Measurements from ENCODE around the gene MYO1A. TPM values are rescaled to one million over a fixed set of nuclear protein-coding genes. Genes with fewer than 3 reads are reported as not detected.
A peak's percentile ranks its signal among the peaks of the same experiment; 100 is the strongest.

MYO1A gene
- total and polyA plus RNA-seq, 10 of the 15 experiments (the other 5 are each of a cell fraction or from before 2014, with no cell fraction given): 0.01 to 0.34 (median 0.15) TPM; not detected in 2

DNA sequence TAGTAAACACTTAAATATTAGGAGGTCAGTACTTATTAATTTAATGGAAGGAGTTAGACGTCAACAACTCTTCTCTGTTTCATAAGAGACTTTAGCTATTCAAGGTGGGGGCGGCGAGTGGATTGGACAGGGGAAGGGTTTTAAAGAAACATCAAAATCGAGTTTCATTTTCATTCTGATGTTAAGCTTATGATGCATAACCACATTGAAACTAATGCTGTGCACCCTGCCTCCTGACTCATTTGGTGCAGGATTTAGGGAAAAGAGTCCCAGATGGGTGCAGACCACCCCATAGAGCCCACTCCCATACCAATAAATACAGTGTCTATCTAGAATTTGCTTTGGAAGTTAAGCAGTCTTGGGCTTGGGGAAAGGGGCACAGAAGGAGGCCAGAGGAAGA, 50.9 kb downstream of the MYO1A start:
- intact Hi-C loops (cut with micrococcal nuclease; ENCODE audit: unreplicated experiment) (no loop called here), in situ Hi-C loops (cut with MboI) (no loop called here)
- no peaks in the 10 kb centered on the region for H3K9me3 ChIP-seq (replicated peaks; ENCODE audit: control insufficient read depth, insufficient read depth, low read length)
- no peak overlapping the region for H3K9ac ChIP-seq (ENCODE audit: control insufficient read depth, insufficient read depth, low read length)
- H3K4me1 ChIP-seq (ENCODE audit: control insufficient read depth, insufficient read depth, low read length): peaks cover 34% of the 10 kb centered on the region
- ChIA-PET CTCF (interaction anchor here (0.6 to 12.1 kb wide), 10 partner anchors 7 to 1360 kb away, joined by 3 to 177 read pairs (median 24); partner anchors contain the start of genes HSD17B6, PRIM1 and STAT6), RAD21 (ENCODE audit: unreplicated experiment) (interaction anchor here (0.6 to 1.5 kb wide), 13 partner anchors 8 to 372 kb away, joined by 3 to 13 read pairs (median 5); partner anchors contain the start of genes PRIM1, PTGES3 and STAT6), POLR2A (interaction anchor here (0.5 to 2.2 kb wide), 3 partner anchors 31 to 247 kb away, joined by 3 to 9 read pairs (median 7); partner anchors contain the start of gene STAT6), SMC1A (ENCODE audit: uncharacterized antibody, unreplicated experiment) (interaction anchor here (0.6 to 12.3 kb wide), 10 partner anchors 8 to 249 kb away, joined by 3 to 125 read pairs (median 4); partner anchors contain the start of genes HSD17B6 and STAT6)
- H3K27ac ChIP-seq (ENCODE audit: control insufficient read depth, insufficient read depth): peak overlapping the region; percentile 56
- peak overlapping the region; percentile 65 for H3K4me2 ChIP-seq (ENCODE audit: control insufficient read depth, insufficient read depth)
- peak; percentile 89 for ATAC-seq
- peak; percentile 69 for DNase-seq (ENCODE audit: low read depth, low spot score)
- no peak overlapping the region for H2AFZ ChIP-seq (ENCODE audit: control insufficient read depth, low read depth, low read length)
- H3K4me3 ChIP-seq: no peak overlapping the region
- no TSS peak for BruUV-seq (replicated peaks)
- no peaks in the 10 kb centered on the region for H4K20me1 ChIP-seq (ENCODE audit: control insufficient read depth, insufficient read depth)
- H3K79me2 ChIP-seq (ENCODE audit: control insufficient read depth, insufficient read depth, low read length): no peaks in the 10 kb centered on the region; the same call in 1 of the 2 replicates
- no peaks in the 10 kb centered on the region for H3K27me3 ChIP-seq (replicated peaks in 1 of 2; ENCODE audit: control insufficient read depth in 2 of 2, insufficient read depth in 2 of 2, low read length in 1 of 2)
- FAIRE-seq: peak; percentile 94
- 4% methylated on average over 4 of the region's 4 CpGs for WGBS (ENCODE audit: insufficient coverage, insufficient replicate concordance, low lambda C conversion rate, missing lambda C conversion rate)
- peaks cover 0 to 6% of the 10 kb centered on the region in 2 experiments; a peak in 2 of 4 replicates for H3K36me3 ChIP-seq (ENCODE audit: control insufficient read depth in 2 of 2, insufficient read depth in 2 of 2, low read length in 1 of 2)
- no peak for TF ChIP-seq CEBPB (IDR thresholded peaks at IDR 0.05; ENCODE audit: borderline replicate concordance in 1 of 2, low read depth in 2 of 2, low read length in 2 of 2)
- TF ChIP-seq ZNF622 (IDR thresholded peaks at IDR 0.05): no peak
- TF ChIP-seq, protein P1, sequence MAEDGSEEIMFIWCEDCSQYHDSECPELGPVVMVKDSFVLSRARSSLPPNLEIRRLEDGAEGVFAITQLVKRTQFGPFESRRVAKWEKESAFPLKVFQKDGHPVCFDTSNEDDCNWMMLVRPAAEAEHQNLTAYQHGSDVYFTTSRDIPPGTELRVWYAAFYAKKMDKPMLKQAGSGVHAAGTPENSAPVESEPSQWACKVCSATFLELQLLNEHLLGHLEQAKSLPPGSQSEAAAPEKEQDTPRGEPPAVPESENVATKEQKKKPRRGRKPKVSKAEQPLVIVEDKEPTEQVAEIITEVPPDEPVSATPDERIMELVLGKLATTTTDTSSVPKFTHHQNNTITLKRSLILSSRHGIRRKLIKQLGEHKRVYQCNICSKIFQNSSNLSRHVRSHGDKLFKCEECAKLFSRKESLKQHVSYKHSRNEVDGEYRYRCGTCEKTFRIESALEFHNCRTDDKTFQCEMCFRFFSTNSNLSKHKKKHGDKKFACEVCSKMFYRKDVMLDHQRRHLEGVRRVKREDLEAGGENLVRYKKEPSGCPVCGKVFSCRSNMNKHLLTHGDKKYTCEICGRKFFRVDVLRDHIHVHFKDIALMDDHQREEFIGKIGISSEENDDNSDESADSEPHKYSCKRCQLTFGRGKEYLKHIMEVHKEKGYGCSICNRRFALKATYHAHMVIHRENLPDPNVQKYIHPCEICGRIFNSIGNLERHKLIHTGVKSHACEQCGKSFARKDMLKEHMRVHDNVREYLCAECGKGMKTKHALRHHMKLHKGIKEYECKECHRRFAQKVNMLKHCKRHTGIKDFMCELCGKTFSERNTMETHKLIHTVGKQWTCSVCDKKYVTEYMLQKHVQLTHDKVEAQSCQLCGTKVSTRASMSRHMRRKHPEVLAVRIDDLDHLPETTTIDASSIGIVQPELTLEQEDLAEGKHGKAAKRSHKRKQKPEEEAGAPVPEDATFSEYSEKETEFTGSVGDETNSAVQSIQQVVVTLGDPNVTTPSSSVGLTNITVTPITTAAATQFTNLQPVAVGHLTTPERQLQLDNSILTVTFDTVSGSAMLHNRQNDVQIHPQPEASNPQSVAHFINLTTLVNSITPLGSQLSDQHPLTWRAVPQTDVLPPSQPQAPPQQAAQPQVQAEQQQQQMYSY (CRISPR knock-in tag; IDR thresholded peaks at IDR 0.05): no peak
- TF ChIP-seq, protein P2, sequence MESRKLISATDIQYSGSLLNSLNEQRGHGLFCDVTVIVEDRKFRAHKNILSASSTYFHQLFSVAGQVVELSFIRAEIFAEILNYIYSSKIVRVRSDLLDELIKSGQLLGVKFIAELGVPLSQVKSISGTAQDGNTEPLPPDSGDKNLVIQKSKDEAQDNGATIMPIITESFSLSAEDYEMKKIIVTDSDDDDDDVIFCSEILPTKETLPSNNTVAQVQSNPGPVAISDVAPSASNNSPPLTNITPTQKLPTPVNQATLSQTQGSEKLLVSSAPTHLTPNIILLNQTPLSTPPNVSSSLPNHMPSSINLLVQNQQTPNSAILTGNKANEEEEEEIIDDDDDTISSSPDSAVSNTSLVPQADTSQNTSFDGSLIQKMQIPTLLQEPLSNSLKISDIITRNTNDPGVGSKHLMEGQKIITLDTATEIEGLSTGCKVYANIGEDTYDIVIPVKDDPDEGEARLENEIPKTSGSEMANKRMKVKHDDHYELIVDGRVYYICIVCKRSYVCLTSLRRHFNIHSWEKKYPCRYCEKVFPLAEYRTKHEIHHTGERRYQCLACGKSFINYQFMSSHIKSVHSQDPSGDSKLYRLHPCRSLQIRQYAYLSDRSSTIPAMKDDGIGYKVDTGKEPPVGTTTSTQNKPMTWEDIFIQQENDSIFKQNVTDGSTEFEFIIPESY (IDR thresholded peaks at IDR 0.05): no peak
- TF ChIP-seq, protein P3, sequence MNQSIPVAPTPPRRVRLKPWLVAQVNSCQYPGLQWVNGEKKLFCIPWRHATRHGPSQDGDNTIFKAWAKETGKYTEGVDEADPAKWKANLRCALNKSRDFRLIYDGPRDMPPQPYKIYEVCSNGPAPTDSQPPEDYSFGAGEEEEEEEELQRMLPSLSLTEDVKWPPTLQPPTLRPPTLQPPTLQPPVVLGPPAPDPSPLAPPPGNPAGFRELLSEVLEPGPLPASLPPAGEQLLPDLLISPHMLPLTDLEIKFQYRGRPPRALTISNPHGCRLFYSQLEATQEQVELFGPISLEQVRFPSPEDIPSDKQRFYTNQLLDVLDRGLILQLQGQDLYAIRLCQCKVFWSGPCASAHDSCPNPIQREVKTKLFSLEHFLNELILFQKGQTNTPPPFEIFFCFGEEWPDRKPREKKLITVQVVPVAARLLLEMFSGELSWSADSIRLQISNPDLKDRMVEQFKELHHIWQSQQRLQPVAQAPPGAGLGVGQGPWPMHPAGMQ (IDR thresholded peaks at IDR 0.05; ENCODE audit: borderline replicate concordance): no peak
- TF ChIP-seq FOXK2 (IDR thresholded peaks at IDR 0.05): no peak
- TF ChIP-seq RB1 (IDR thresholded peaks at IDR 0.05; ENCODE audit: borderline replicate concordance): no peak
- TF ChIP-seq CHD1 (IDR thresholded peaks at IDR 0.05; ENCODE audit: low read depth, low read length): no peak
- TF ChIP-seq POLR2AphosphoS5 (IDR thresholded peaks at IDR 0.05; ENCODE audit: low read length): no peak
- peak; percentile 92 for TF ChIP-seq EED (IDR thresholded peaks at IDR 0.05; ENCODE audit: low read depth)
- TF ChIP-seq DPF2 (IDR thresholded peaks at IDR 0.05): peak; percentile 81
- peak; percentile 52; the same call in 1 of the 2 replicates for TF ChIP-seq BCL11A (IDR thresholded peaks at IDR 0.05; ENCODE audit: low read depth, low read length)
- no peak for TF ChIP-seq POLR2AphosphoS2 (IDR thresholded peaks at IDR 0.05; ENCODE audit: low read depth, low read length)
- TF ChIP-seq ZNF384 (IDR thresholded peaks at IDR 0.05; ENCODE audit: borderline replicate concordance, low read depth, low read length): no peak
- no peak for TF ChIP-seq SPI1 (IDR thresholded peaks at IDR 0.05; ENCODE audit: borderline replicate concordance, insufficient read depth, low read depth, low read length)
- no peak for TF ChIP-seq SP1 (IDR thresholded peaks at IDR 0.05; ENCODE audit: low read depth, low read length)
- no peak for TF ChIP-seq CHD2 (IDR thresholded peaks at IDR 0.05; ENCODE audit: borderline replicate concordance, low read depth, low read length)
- TF ChIP-seq TBL1XR1 (IDR thresholded peaks at IDR 0.05; ENCODE audit: low read depth, low read length): no peak

Data from GM12878 (cell line).